TTC549 (cell line): ENCODE measurements around the gene ZCWPW1.

ENCODE experiments used
- FAIRE-seq: peaks from 2 replicates; lab custom pipeline; 2012; peaks lifted over from hg19 to GRCh38; lab: Jason Lieb, UNC

The ZCWPW1 gene

GRCh38 chr7:100432053-100432452 is 3.5 kb upstream of the ZCWPW1 start:
- no peak for FAIRE-seq

GRCh38 chr7:100431286-100431735 is 2.8 kb upstream of the ZCWPW1 start:
- FAIRE-seq, result no peak

GRCh38 chr7:100430493-100431285 is 2.2 kb upstream of the ZCWPW1 start:
- no peak for FAIRE-seq

GRCh38 chr7:100429637-100430492 is 1.4 kb upstream of the ZCWPW1 start, which contains the start of gene MEPCE:
MEPCE (plus strand) TSS chr7:100429831; CDS start chr7:100430019, 188 bp downstream.
- FAIRE-seq, result peak; percentile 58

GRCh38 chr7:100428967-100429636 is 599 bp upstream of the ZCWPW1 start:
- peak; percentile 93 for FAIRE-seq

GRCh38 chr7:100427762-100428198 is 723 bp downstream of the ZCWPW1 start:
- FAIRE-seq, result no peak

- no peak for FAIRE-seq
These were observed 2.0 kb downstream of the ZCWPW1 start for GRCh38 chr7:100426516-100426915.

GRCh38 chr7:100425347-100425746 is 3.2 kb downstream of the ZCWPW1 start:
- FAIRE-seq, result no peak

- FAIRE-seq, result no peak
These were observed 5.2 kb downstream of the ZCWPW1 start for GRCh38 chr7:100423315-100423714.

- no peak for FAIRE-seq
These were observed 8.8 kb downstream of the ZCWPW1 start for GRCh38 chr7:100419660-100420226.

- FAIRE-seq, result no peak
These were observed 9.4 kb downstream of the ZCWPW1 start for GRCh38 chr7:100418930-100419659.

- FAIRE-seq, result no peak
These were observed 13.1 kb downstream of the ZCWPW1 start for GRCh38 chr7:100415448-100415847.

GRCh38 chr7:100413889-100414288 is 14.6 kb downstream of the ZCWPW1 start:
- FAIRE-seq, result no peak

GRCh38 chr7:100413346-100413745 is 15.2 kb downstream of the ZCWPW1 start:
- FAIRE-seq, result no peak

- no peak for FAIRE-seq
These were observed 17.4 kb downstream of the ZCWPW1 start for GRCh38 chr7:100411101-100411500.

- no peak for FAIRE-seq
These were observed 21.0 kb downstream of the ZCWPW1 start for GRCh38 chr7:100407285-100408180.

GRCh38 chr7:100406767-100407166 is 21.7 kb downstream of the ZCWPW1 start:
- FAIRE-seq, result no peak

- FAIRE-seq, result no peak
These were observed 26.3 kb downstream of the ZCWPW1 start for GRCh38 chr7:100402241-100402640.

GRCh38 chr7:100401811-100402210 is 26.7 kb downstream of the ZCWPW1 start:
- FAIRE-seq, result no peak

GRCh38 chr7:100400656-100401055 is 27.8 kb downstream of the ZCWPW1 start:
- no peak for FAIRE-seq
